ENCODE measurements around the gene SASH1.

DNA sequence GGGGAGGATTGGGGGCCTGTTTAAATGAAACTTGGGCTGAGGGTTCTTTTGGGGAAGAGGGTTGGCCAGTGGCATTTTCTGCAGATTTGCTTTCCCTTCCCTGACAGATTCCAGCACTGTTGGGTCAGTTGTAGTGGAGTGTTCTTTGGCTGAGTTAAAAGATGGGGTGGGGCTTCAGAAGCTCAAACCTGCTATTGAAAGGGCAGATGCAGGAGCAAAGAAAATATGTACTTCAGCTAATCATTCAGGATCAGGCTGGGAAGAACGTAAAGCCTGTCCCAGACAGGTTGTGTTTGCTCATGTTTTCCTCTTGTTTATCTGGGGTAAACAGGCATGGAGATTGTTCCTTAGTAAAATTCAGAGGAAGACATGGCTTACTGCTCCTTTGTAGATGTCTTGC, 2.5 kb downstream of the SASH1 start:
- TF ChIP-seq, protein P1, sequence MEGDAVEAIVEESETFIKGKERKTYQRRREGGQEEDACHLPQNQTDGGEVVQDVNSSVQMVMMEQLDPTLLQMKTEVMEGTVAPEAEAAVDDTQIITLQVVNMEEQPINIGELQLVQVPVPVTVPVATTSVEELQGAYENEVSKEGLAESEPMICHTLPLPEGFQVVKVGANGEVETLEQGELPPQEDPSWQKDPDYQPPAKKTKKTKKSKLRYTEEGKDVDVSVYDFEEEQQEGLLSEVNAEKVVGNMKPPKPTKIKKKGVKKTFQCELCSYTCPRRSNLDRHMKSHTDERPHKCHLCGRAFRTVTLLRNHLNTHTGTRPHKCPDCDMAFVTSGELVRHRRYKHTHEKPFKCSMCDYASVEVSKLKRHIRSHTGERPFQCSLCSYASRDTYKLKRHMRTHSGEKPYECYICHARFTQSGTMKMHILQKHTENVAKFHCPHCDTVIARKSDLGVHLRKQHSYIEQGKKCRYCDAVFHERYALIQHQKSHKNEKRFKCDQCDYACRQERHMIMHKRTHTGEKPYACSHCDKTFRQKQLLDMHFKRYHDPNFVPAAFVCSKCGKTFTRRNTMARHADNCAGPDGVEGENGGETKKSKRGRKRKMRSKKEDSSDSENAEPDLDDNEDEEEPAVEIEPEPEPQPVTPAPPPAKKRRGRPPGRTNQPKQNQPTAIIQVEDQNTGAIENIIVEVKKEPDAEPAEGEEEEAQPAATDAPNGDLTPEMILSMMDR (conservative IDR thresholded peaks at IDR 0.05 in 1 of 2, IDR thresholded peaks at IDR 0.05 in 1 of 2; ENCODE audit: low read depth in 1 of 2, low read length in 2 of 2): no peak
- TF ChIP-seq EZH2 (IDR thresholded peaks at IDR 0.05; ENCODE audit: low read length, missing control alignments): no peak
